Measurements from ENCODE around the gene NACC2. TPM values are rescaled to one million over a fixed set of nuclear protein-coding genes. Genes with fewer than 3 reads are reported as not detected.

Gene NACC2
- total and polyA plus RNA-seq, 2 experiments from 2014 or later = 3.8 to 20.8 TPM

GRCh38 chr9:136121801-136122200 lies 26.7 kb upstream of the NACC2 start (continued):
- TF ChIP-seq EZH2 (IDR thresholded peaks at IDR 0.05; ENCODE audit: low read depth, unreplicated experiment) (no peak), EZH2phosphoT487 (IDR thresholded peaks at IDR 0.05; ENCODE audit: unreplicated experiment) (no peak)

- no peak overlapping the region for H3K4me2 ChIP-seq
- H4K20me1 ChIP-seq (replicated peaks; ENCODE audit: insufficient read depth) = no peaks in the 10 kb centered on the region; the same call in 1 of the 2 replicates
Measured at GRCh38 chr9:136120438-136120844, 25.4 kb upstream of the NACC2 start.

GRCh38 chr9:136119883-136120393 lies 24.8 kb upstream of the NACC2 start:
- H3K79me2 ChIP-seq (replicated peaks; ENCODE audit: insufficient read depth) = no peaks in the 10 kb centered on the region; the same call in 1 of the 2 replicates
- ATAC-seq (no peak), DNase-seq (ENCODE audit: low spot score) (no peak)
- H3K4me3 Mint-ChIP-seq = peak overlapping the region; percentile 79
- H3K4me3 ChIP-seq = peak overlapping the region; percentile 73
- no peaks in the 10 kb centered on the region for H3K9me3 Mint-ChIP-seq
- H3K27me3 Mint-ChIP-seq (ENCODE audit: insufficient read depth, low read depth, poor library complexity) = peaks cover 11% of the 10 kb centered on the region
- no peaks in the 10 kb centered on the region; the same call in 1 of the 2 replicates for H3K9me2 ChIP-seq (ENCODE audit: insufficient read depth)
- H3F3A ChIP-seq (replicated peaks; ENCODE audit: low read depth) = peaks cover 4% of the 10 kb centered on the region; the same call in 1 of the 2 replicates
- no peaks in the 10 kb centered on the region for H3K27me3 ChIP-seq (ENCODE audit: insufficient read depth)
- no peaks in the 10 kb centered on the region for H3K36me3 ChIP-seq (ENCODE audit: insufficient read depth)
- peaks cover 4% of the 10 kb centered on the region; the same call in 1 of the 2 replicates for H3K4me1 ChIP-seq (ENCODE audit: insufficient read depth)
- H3K36me3 Mint-ChIP-seq (ENCODE audit: low read depth) = peaks cover 3% of the 10 kb centered on the region; the same call in 2 of the 3 replicates
- 0 out of 2 replicates have a peak overlapping the region, but pooled peaks have one; percentile 19 for H3K27ac ChIP-seq (ENCODE audit: low read depth)
- H3K4me2 ChIP-seq = peak overlapping the region; percentile 90
- no peak overlapping the region for H3K27ac Mint-ChIP-seq
- H3K4me1 Mint-ChIP-seq = no peaks in the 10 kb centered on the region
- H2AFZ ChIP-seq = no peak overlapping the region
- H4K20me1 ChIP-seq (replicated peaks; ENCODE audit: insufficient read depth) = no peaks in the 10 kb centered on the region; the same call in 1 of the 2 replicates
- TF ChIP-seq ZNF462 (CRISPR knock-in tag; IDR thresholded peaks at IDR 0.05) = no peak
- no peak for TF ChIP-seq REST (IDR thresholded peaks at IDR 0.05; ENCODE audit: unreplicated experiment)
- TF ChIP-seq ZNF331 (CRISPR knock-in tag; IDR thresholded peaks at IDR 0.05; ENCODE audit: low read depth) = no peak
- TF ChIP-seq STAT1 (IDR thresholded peaks at IDR 0.05; ENCODE audit: unreplicated experiment) = no peak
- TF ChIP-seq CREB1 (CRISPR knock-in tag; IDR thresholded peaks at IDR 0.05; ENCODE audit: low read depth) = no peak
- TF ChIP-seq NANOG (IDR thresholded peaks at IDR 0.05; ENCODE audit: borderline replicate concordance) = no peak

More at GRCh38 chr9:136120438-136120844, 25.4 kb upstream of the NACC2 start:
- H3K4me3 Mint-ChIP-seq = no peak overlapping the region
- no peak overlapping the region for H3K27ac Mint-ChIP-seq
- Histone ChIP-seq H3K27ac (ENCODE audit: low read depth) (no peak overlapping the region), H3F3A (replicated peaks; ENCODE audit: low read depth) (peaks cover 4% of the 10 kb centered on the region; the same call in 1 of the 2 replicates), H2AFZ (no peak overlapping the region), H3K36me3 (ENCODE audit: insufficient read depth) (no peaks in the 10 kb centered on the region), H3K4me3 (no peak overlapping the region), H3K79me2 (replicated peaks; ENCODE audit: insufficient read depth) (no peaks in the 10 kb centered on the region; the same call in 1 of the 2 replicates), H3K4me1 (ENCODE audit: insufficient read depth) (peaks cover 4% of the 10 kb centered on the region; the same call in 1 of the 2 replicates), H3K9me2 (ENCODE audit: insufficient read depth) (peaks cover 3% of the 10 kb centered on the region; the same call in 1 of the 2 replicates), H3K27me3 (ENCODE audit: insufficient read depth) (no peaks in the 10 kb centered on the region)
- no peaks in the 10 kb centered on the region for H3K4me1 Mint-ChIP-seq
- peaks cover 10% of the 10 kb centered on the region for H3K27me3 Mint-ChIP-seq (ENCODE audit: insufficient read depth, low read depth, poor library complexity)
- no peak for ATAC-seq
- no peaks in the 10 kb centered on the region; the same call in 2 of the 3 replicates for H3K36me3 Mint-ChIP-seq (ENCODE audit: low read depth)
- no peaks in the 10 kb centered on the region for H3K9me3 Mint-ChIP-seq
- no peak for DNase-seq (ENCODE audit: low spot score)
- TF ChIP-seq POLR2AphosphoS5 (IDR thresholded peaks at IDR 0.05; ENCODE audit: low read depth) (peak; percentile 29; the same call in 1 of the 2 replicates), ZNF114 (CRISPR knock-in tag; IDR thresholded peaks at IDR 0.05) (no peak)
